Activated naive CD4-positive, alpha-beta T cell treated with anti-CD3 and anti-CD28 coated beads, Interleukin-2, amount 10 ng/mL, durations not matched to agents 7 days and 5 days (primary cell): ENCODE data around the gene GCSAML.

Experiments used
- CTCF ChIA-PET: fragments of 350-600 bp; sonication (Branson Sonifier 250); formaldehyde crosslinking; loops from one replicate; lab custom pipeline; 2021; ENCODE audit warnings: antibody characterized with exemption; lab: Charles Lee
- DNase-seq: peaks from one replicate; pipeline ENCODE4 v3.0.0-alpha.2; 2020
- H3K27ac Mint-ChIP-seq: one replicate; pipeline ENCODE4 v1.8.0; 2021; ENCODE audit warnings: mild to moderate bottlenecking, moderate library complexity, mixed read lengths
- H3K27me3 Mint-ChIP-seq: one replicate; pipeline ENCODE4 v1.8.0; 2021; ENCODE audit warnings: mild to moderate bottlenecking, mixed read lengths
- H3K36me3 Mint-ChIP-seq: one replicate; pipeline ENCODE4 v1.8.0; 2021; ENCODE audit warnings: mixed read lengths
- H3K4me1 Mint-ChIP-seq: one replicate; pipeline ENCODE4 v1.8.0; 2021; ENCODE audit warnings: mixed read lengths
- H3K4me3 Mint-ChIP-seq: one replicate; pipeline ENCODE4 v1.8.0; 2021; ENCODE audit warnings: mild to moderate bottlenecking, moderate library complexity, mixed read lengths
- H3K9me3 Mint-ChIP-seq: one replicate; pipeline ENCODE4 v1.8.0; 2021; ENCODE audit warnings: mixed read lengths

GCSAML gene

DNA sequence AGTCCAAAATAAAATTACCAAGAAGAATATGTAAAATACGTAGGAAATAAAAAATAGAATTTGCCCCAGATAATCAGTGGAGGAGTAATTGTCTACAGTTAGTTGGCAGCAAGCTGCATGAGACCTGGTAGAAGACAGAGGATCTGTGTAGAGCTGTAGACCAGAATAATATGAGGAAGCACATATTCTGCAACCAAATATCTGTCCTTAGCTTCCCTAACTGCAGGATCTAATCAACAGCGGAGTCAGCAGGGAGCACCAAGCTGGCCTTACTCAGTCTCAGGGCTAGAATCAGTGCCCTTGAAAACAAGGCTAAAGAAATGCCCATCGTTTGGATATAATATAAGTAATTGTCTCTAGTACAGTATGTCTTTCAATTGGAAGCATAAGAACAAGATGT, 6.1 kb upstream of the GCSAML start:
- CTCF ChIA-PET: interaction anchor here (1.4 kb wide), 1 partner anchor 153 kb away, joined by 4 read pairs; no protein-coding TSS in a partner anchor
- no peak overlapping the region for H3K27ac Mint-ChIP-seq

DNA sequence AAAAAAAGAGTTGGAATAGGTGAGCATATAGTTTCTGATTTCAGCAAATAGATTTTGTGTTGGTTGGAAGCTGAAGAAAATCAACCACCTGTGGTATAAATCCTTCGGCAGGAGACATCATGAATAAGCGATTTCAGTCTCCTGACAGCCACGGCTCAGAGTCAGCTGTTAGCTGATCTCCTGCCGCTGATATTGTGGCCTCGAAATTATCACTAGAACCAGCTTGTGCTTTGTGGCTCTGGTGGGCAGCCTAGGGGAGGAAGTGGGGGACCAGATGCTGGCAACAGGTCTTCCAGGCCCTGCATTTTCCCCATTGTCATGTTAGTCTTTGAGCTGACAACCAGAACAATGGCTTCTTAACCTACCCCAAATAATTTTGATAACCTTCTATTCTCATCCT, 842 bp upstream of the GCSAML start:
- CTCF ChIA-PET: interaction anchor here (0.6 kb wide), 1 partner anchor 210 kb away, joined by 3 read pairs; no protein-coding TSS in a partner anchor
- H3K4me1 Mint-ChIP-seq: no peaks in the 10 kb centered on the region
- H3K4me3 Mint-ChIP-seq: no peak overlapping the region
- no peak for DNase-seq
- no peaks in the 10 kb centered on the region for H3K9me3 Mint-ChIP-seq
- peaks cover 5% of the 10 kb centered on the region for H3K27me3 Mint-ChIP-seq
- no peaks in the 10 kb centered on the region for H3K36me3 Mint-ChIP-seq
- no peak overlapping the region for H3K27ac Mint-ChIP-seq

More for the DNA sequence above, 6.1 kb upstream of the GCSAML start:
- Mint-ChIP-seq H3K9me3 (no peaks in the 10 kb centered on the region), H3K4me1 (peaks cover 2% of the 10 kb centered on the region), H3K36me3 (no peaks in the 10 kb centered on the region), H3K27me3 (no peaks in the 10 kb centered on the region), H3K4me3 (no peak overlapping the region)
- no peak for DNase-seq

- Mint-ChIP-seq H3K9me3 (no peaks in the 10 kb centered on the region), H3K4me1 (no peaks in the 10 kb centered on the region), H3K4me3 (no peak overlapping the region), H3K36me3 (no peaks in the 10 kb centered on the region), H3K27ac (no peak overlapping the region), H3K27me3 (peaks cover 5% of the 10 kb centered on the region)
- no peak for DNase-seq
- CTCF ChIA-PET: no interaction called here
Observed at GRCh38 chr1:247551721-247552120, 2.8 kb downstream of the GCSAML start.

DNA sequence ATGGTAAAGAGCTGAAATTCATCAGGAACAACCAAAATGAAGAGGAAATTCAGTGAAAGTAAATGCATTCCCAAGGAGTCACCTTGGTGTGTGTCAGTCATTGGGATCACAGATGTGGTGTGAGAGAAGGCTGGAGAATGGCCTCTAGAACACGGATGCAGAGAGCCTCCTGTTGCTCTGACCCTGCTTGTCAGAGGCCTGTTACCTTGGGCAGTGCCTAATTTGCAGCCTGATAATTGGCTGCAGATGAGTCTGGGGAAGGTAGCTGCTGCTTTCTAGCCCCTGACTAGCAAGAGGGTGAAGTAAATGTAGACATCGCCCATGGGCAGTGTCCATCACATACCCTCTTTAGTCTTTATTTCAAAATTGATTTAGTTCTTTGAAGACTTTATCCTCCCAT, 3.3 kb downstream of the GCSAML start:
- Mint-ChIP-seq H3K9me3 (no peaks in the 10 kb centered on the region), H3K4me1 (no peaks in the 10 kb centered on the region), H3K27me3 (peaks cover 5% of the 10 kb centered on the region), H3K36me3 (no peaks in the 10 kb centered on the region), H3K27ac (no peak overlapping the region), H3K4me3 (no peak overlapping the region)
- CTCF ChIA-PET: no interaction called here
- DNase-seq: no peak

DNA sequence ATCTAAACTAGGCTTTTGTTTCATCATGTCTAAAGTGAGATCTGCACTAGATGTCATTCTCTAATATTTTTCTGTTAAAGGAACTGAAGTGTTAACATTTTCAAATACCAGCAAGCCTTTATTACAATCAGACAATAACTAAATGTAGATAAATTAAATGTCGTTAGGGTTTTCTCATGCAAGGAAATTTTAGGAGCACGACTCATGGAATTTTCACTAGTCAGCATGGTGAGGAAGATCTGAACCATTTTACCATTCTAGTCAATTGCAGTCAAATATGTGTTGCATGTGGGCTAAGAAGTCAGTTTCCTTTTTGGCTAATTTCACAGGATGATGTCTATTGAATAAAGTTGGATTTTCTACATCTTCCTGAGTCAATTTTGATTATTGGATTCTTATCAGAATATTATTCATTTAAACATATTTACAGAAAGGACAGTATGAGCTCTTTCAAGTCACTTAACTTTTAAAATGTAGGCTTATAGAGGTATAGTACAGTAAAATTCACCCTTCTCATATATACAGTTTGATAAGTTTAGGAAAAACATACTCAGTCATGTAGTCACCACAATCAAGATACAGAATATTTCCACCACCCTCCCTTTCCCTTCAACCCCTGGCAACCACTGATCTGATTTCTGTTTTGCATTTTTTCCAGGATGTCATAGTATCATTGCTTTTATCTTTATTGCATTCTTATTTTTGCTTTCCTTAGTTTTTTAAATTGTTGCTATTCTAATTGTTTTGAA, 9.2 kb downstream of the GCSAML start:
- no peak overlapping the region for H3K27ac Mint-ChIP-seq
- H3K36me3 Mint-ChIP-seq: no peaks in the 10 kb centered on the region
- H3K27me3 Mint-ChIP-seq: no peaks in the 10 kb centered on the region
- no peak for DNase-seq
- CTCF ChIA-PET: no interaction called here
- no peak overlapping the region for H3K4me3 Mint-ChIP-seq
- H3K4me1 Mint-ChIP-seq: no peaks in the 10 kb centered on the region
- no peaks in the 10 kb centered on the region for H3K9me3 Mint-ChIP-seq

- no peaks in the 10 kb centered on the region for H3K9me3 Mint-ChIP-seq
- CTCF ChIA-PET: no interaction called here
- no peaks in the 10 kb centered on the region for H3K36me3 Mint-ChIP-seq
- no peak overlapping the region for H3K27ac Mint-ChIP-seq
- no peaks in the 10 kb centered on the region for H3K27me3 Mint-ChIP-seq
- DNase-seq: no peak
- H3K4me3 Mint-ChIP-seq: no peak overlapping the region
- H3K4me1 Mint-ChIP-seq: no peaks in the 10 kb centered on the region
Observed at GRCh38 chr1:247561711-247562110, 12.8 kb downstream of the GCSAML start.

DNA sequence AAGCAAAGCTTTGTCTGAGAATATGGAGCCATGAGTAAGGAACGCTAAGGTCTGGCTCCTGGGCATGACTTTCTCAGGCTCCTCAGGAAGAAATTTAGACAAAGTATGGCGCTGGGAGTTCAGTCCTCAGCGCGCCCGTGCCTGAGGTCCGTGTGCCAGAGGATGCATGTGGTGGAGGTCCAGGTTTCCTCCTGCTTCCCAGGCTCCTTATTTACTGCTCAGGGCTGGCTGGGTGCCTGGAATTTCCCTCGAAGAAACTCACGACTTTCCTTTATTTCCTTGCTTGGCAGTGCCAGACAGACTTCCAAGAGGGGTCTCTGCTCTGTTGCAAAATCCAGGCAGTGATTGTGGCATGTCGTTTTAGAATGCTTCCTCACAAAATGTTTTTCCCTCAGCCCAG, 13.3 kb downstream of the GCSAML start:
- Mint-ChIP-seq H3K27me3 (no peaks in the 10 kb centered on the region), H3K27ac (no peak overlapping the region), H3K4me3 (no peak overlapping the region), H3K9me3 (no peaks in the 10 kb centered on the region), H3K36me3 (no peaks in the 10 kb centered on the region), H3K4me1 (no peaks in the 10 kb centered on the region)
- no peak for DNase-seq
- CTCF ChIA-PET: no interaction called here

- peaks cover 7% of the 10 kb centered on the region for H3K27me3 Mint-ChIP-seq
- CTCF ChIA-PET: interaction anchor here (0.6 kb wide), 1 partner anchor 333 kb away, joined by 3 read pairs; no protein-coding TSS in a partner anchor
- H3K36me3 Mint-ChIP-seq: no peaks in the 10 kb centered on the region
- H3K4me1 Mint-ChIP-seq: no peaks in the 10 kb centered on the region
- H3K4me3 Mint-ChIP-seq: no peak overlapping the region
- DNase-seq: no peak
- H3K27ac Mint-ChIP-seq: no peak overlapping the region
- H3K9me3 Mint-ChIP-seq: peaks cover 4% of the 10 kb centered on the region
Observed at GRCh38 chr1:247574236-247574635, 25.3 kb downstream of the GCSAML start.

GRCh38 chr1:247574664-247575063, 25.7 kb downstream of the GCSAML start:
- peaks cover 4% of the 10 kb centered on the region for H3K9me3 Mint-ChIP-seq
- no peak overlapping the region for H3K27ac Mint-ChIP-seq
- H3K4me1 Mint-ChIP-seq: no peaks in the 10 kb centered on the region
- no peaks in the 10 kb centered on the region for H3K36me3 Mint-ChIP-seq
- H3K27me3 Mint-ChIP-seq: peaks cover 7% of the 10 kb centered on the region
- no peak overlapping the region for H3K4me3 Mint-ChIP-seq
- CTCF ChIA-PET: no interaction called here
- no peak for DNase-seq

DNA sequence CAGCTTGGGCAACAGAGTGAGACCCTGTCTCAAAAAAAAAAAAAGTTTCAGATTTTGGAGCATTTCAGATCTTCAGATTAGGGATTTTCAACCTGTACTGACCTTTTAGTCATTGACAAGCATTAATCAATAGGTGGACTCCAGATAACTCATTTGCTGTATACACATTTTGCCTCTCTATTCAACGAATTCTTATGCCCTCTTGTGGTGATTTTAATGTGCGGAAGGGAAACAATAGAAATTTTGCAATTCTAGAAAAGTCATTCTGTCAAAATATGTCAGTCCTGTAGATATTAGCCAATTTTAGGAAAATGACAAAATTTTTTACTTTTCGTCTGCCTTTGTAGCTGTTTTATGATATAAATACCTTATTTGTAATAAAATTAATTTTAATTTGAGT, 27.6 kb downstream of the GCSAML start:
- CTCF ChIA-PET: interaction anchor here (1.6 to 1.8 kb wide), 3 partner anchors 187 to 204 kb away, joined by 3 to 7 read pairs (median 5); no protein-coding TSS in a partner anchor
- H3K27ac Mint-ChIP-seq: no peak overlapping the region
- H3K9me3 Mint-ChIP-seq: no peaks in the 10 kb centered on the region
- peaks cover 7% of the 10 kb centered on the region for H3K27me3 Mint-ChIP-seq
- no peak overlapping the region for H3K4me3 Mint-ChIP-seq
- no peaks in the 10 kb centered on the region for H3K36me3 Mint-ChIP-seq
- H3K4me1 Mint-ChIP-seq: no peaks in the 10 kb centered on the region
- DNase-seq: no peak

GRCh38 chr1:247578946-247579460, 30.1 kb downstream of the GCSAML start:
- Mint-ChIP-seq H3K9me3 (no peaks in the 10 kb centered on the region), H3K27ac (no peak overlapping the region), H3K4me1 (no peaks in the 10 kb centered on the region), H3K27me3 (no peaks in the 10 kb centered on the region), H3K36me3 (no peaks in the 10 kb centered on the region), H3K4me3 (no peak overlapping the region)
- no peak for DNase-seq
- CTCF ChIA-PET: interaction anchor here (2.0 kb wide), 1 partner anchor 188 kb away, joined by 7 read pairs; no protein-coding TSS in a partner anchor

DNA sequence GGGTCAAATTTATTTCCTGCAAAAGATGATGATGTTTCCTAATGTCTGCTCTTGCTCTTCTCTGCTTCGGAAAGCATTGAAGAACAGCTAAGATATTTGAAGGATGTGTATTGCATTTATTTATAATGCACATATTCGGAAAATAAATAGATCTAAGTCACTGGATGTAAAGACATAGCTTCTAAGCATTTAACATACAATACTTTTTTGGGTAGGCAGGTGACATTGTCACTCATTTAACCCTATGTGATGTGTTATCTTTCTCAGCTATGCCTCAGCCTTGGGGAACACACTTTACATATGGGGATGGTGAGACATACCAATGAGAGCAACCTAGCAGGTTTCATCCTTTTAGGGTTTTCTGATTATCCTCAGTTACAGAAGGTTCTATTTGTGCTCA, 39.1 kb downstream of the GCSAML start, which contains the start of gene OR2G2:
Gene OR2G2, plus strand, starts transcription at position 301 of the 400 bp plus-strand sequence. Its CDS starts 0 bp downstream, at position 301.
- CTCF ChIA-PET: no interaction called here
- H3K27ac Mint-ChIP-seq: no peak within 1 kb of the TSS

GRCh38 chr1:247605286-247605685, 56.4 kb downstream of the GCSAML start, which contains the start of gene OR2G3:
Gene OR2G3 (plus strand): TSS chr1:247605586. CDS start chr1:247605586, 0 bp downstream.
- CTCF ChIA-PET: no interaction called here
- Mint-ChIP-seq H3K4me1 (no peaks in the 10 kb centered on the region), H3K4me3 (no peak within 1 kb of the TSS), H3K27ac (no peak within 1 kb of the TSS), H3K9me3 (no peaks in the 10 kb centered on the region), H3K36me3 (no peaks in the 10 kb centered on the region), H3K27me3 (no peaks in the 10 kb centered on the region)
- no peak for DNase-seq

More for the DNA sequence above, 39.1 kb downstream of the GCSAML start, which contains the start of gene OR2G2:
- Mint-ChIP-seq H3K27me3 (no peaks in the 10 kb centered on the region), H3K36me3 (no peaks in the 10 kb centered on the region), H3K4me3 (no peak within 1 kb of the TSS), H3K4me1 (no peaks in the 10 kb centered on the region), H3K9me3 (no peaks in the 10 kb centered on the region)
- no peak for DNase-seq

DNA sequence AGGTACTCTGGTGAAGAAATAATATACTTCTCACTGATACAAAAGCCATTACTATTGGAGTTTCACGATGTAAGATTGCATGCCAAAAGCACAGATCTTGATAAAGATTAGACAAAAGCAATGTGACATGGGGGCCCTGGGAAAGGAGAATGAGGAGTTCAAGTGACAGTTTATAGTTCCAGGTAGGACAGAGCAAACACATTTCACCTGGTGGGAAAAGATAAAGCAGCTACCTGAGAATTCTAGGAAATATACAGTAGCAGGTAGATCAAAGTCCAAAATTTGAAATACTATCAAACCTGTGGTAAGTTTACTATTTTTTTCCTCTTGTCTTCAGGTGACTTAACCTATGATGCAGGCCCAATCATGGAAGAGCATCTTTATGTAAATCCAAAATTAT, 64.5 kb downstream of the GCSAML start:
- no peak overlapping the region for H3K27ac Mint-ChIP-seq
- CTCF ChIA-PET: no interaction called here
- H3K9me3 Mint-ChIP-seq: no peaks in the 10 kb centered on the region

GRCh38 chr1:247614625-247615024, 65.7 kb downstream of the GCSAML start:
- H3K9me3 Mint-ChIP-seq: no peaks in the 10 kb centered on the region
- no peaks in the 10 kb centered on the region for H3K27me3 Mint-ChIP-seq
- no peak overlapping the region for H3K27ac Mint-ChIP-seq
- DNase-seq: no peak
- CTCF ChIA-PET: no interaction called here
- H3K4me3 Mint-ChIP-seq: no peak overlapping the region
- H3K4me1 Mint-ChIP-seq: no peaks in the 10 kb centered on the region
- no peaks in the 10 kb centered on the region for H3K36me3 Mint-ChIP-seq

More for the DNA sequence above, 64.5 kb downstream of the GCSAML start:
- Mint-ChIP-seq H3K36me3 (no peaks in the 10 kb centered on the region), H3K4me3 (no peak overlapping the region), H3K4me1 (no peaks in the 10 kb centered on the region), H3K27me3 (no peaks in the 10 kb centered on the region)
- DNase-seq: no peak
